BLaER1 (cell line): ENCODE measurements around the gene MCU.

Experiments
- H3K27ac ChIP-seq: shearing (Covaris generic); formaldehyde crosslinking; 2 replicates; pipeline ENCODE4 v1.8.1; 2022
- H3K27me3 ChIP-seq: shearing (Covaris generic); formaldehyde crosslinking; 2 replicates; pipeline ENCODE4 v1.8.1; 2022
- H3K36me3 ChIP-seq: shearing (Covaris generic); formaldehyde crosslinking; 2 replicates; pipeline ENCODE4 v1.8.1; 2022
- H3K4me1 ChIP-seq: shearing (Covaris generic); formaldehyde crosslinking; 2 replicates; pipeline ENCODE4 v1.8.1; 2022
- H3K4me2 ChIP-seq: shearing (Covaris generic); formaldehyde crosslinking; 2 replicates; pipeline ENCODE4 v1.8.1; 2022
- H3K4me3 ChIP-seq: shearing (Covaris generic); formaldehyde crosslinking; 2 replicates; pipeline ENCODE4 v1.8.1; 2022
- H3K9ac ChIP-seq: shearing (Covaris generic); formaldehyde crosslinking; 2 replicates; pipeline ENCODE4 v1.8.1; 2022
- H3K9me3 ChIP-seq: shearing (Covaris generic); formaldehyde crosslinking; 2 replicates; pipeline ENCODE4 v1.8.1; 2022
- H4K20me1 ChIP-seq: shearing (Covaris generic); formaldehyde crosslinking; 2 replicates; pipeline ENCODE4 v1.8.1; 2022
- Cebpa-rat ChIP-seq: shearing (Covaris generic); IDR thresholded peaks from 2 replicates; pipeline ENCODE4 v1.8.1; 2022

The MCU gene

GRCh38 chr10:72841487-72841886, 149.5 kb downstream of the MCU start:
- Histone ChIP-seq H3K27ac (no peak overlapping the region), H3K36me3 (no peaks in the 10 kb centered on the region), H4K20me1 (no peaks in the 10 kb centered on the region), H3K9me3 (no peaks in the 10 kb centered on the region), H3K4me1 (0 out of 2 replicates have a peak, but pooled peaks cover 5% of the 10 kb centered on the region), H3K4me3 (no peak overlapping the region), H3K27me3 (no peaks in the 10 kb centered on the region), H3K4me2 (no peak overlapping the region), H3K9ac (no peak overlapping the region)
- TF ChIP-seq Cebpa-rat = no peak

- no peak for TF ChIP-seq Cebpa-rat
- 0 out of 2 replicates have a peak, but pooled peaks cover 5% of the 10 kb centered on the region for H3K4me1 ChIP-seq
- no peak overlapping the region for H3K4me3 ChIP-seq
- H3K9me3 ChIP-seq = no peaks in the 10 kb centered on the region
- H4K20me1 ChIP-seq = no peaks in the 10 kb centered on the region
- H3K27ac ChIP-seq = no peak overlapping the region
- H3K4me2 ChIP-seq = no peak overlapping the region
- no peaks in the 10 kb centered on the region for H3K36me3 ChIP-seq
- no peak overlapping the region for H3K9ac ChIP-seq
- no peaks in the 10 kb centered on the region for H3K27me3 ChIP-seq
Measured at GRCh38 chr10:72842164-72842563, 150.2 kb downstream of the MCU start.

- Histone ChIP-seq H3K4me1 (no peaks in the 10 kb centered on the region), H3K27me3 (no peaks in the 10 kb centered on the region), H3K27ac (no peak overlapping the region), H4K20me1 (no peaks in the 10 kb centered on the region), H3K9me3 (peaks cover 20% of the 10 kb centered on the region), H3K4me3 (no peak overlapping the region), H3K4me2 (no peak overlapping the region), H3K36me3 (peaks cover 2% of the 10 kb centered on the region), H3K9ac (no peak overlapping the region)
- no peak for TF ChIP-seq Cebpa-rat
Measured at GRCh38 chr10:72846238-72846637, 154.3 kb downstream of the MCU start.

GRCh38 chr10:72847681-72848080, 155.7 kb downstream of the MCU start:
- H3K4me3 ChIP-seq = no peak overlapping the region
- no peak overlapping the region for H3K9ac ChIP-seq
- TF ChIP-seq Cebpa-rat = no peak
- H3K4me2 ChIP-seq = no peak overlapping the region
- no peak overlapping the region for H3K27ac ChIP-seq
- peaks cover 32% of the 10 kb centered on the region for H3K9me3 ChIP-seq
- no peaks in the 10 kb centered on the region for H4K20me1 ChIP-seq
- H3K4me1 ChIP-seq = no peaks in the 10 kb centered on the region
- no peaks in the 10 kb centered on the region for H3K27me3 ChIP-seq
- peaks cover 11% of the 10 kb centered on the region for H3K36me3 ChIP-seq

- H3K36me3 ChIP-seq = peaks cover 11% of the 10 kb centered on the region
- TF ChIP-seq Cebpa-rat = no peak
- no peak overlapping the region for H3K4me3 ChIP-seq
- no peak overlapping the region for H3K9ac ChIP-seq
- peaks cover 34% of the 10 kb centered on the region for H3K9me3 ChIP-seq
- no peak overlapping the region for H3K4me2 ChIP-seq
- H3K27ac ChIP-seq = no peak overlapping the region
- no peaks in the 10 kb centered on the region for H3K27me3 ChIP-seq
- H3K4me1 ChIP-seq = no peaks in the 10 kb centered on the region
- H4K20me1 ChIP-seq = no peaks in the 10 kb centered on the region
Measured at GRCh38 chr10:72850861-72851260, 158.9 kb downstream of the MCU start.

- TF ChIP-seq Cebpa-rat = no peak
- Histone ChIP-seq H3K4me1 (no peaks in the 10 kb centered on the region), H4K20me1 (no peaks in the 10 kb centered on the region), H3K4me2 (no peak overlapping the region), H3K4me3 (no peak overlapping the region), H3K27me3 (no peaks in the 10 kb centered on the region), H3K9ac (no peak overlapping the region), H3K36me3 (peaks cover 11% of the 10 kb centered on the region), H3K27ac (no peak overlapping the region), H3K9me3 (peaks cover 34% of the 10 kb centered on the region)
Measured at GRCh38 chr10:72851509-72851908, 159.6 kb downstream of the MCU start.

GRCh38 chr10:72852508-72852907, 160.6 kb downstream of the MCU start:
- no peak overlapping the region for H3K4me2 ChIP-seq
- no peak overlapping the region for H3K4me3 ChIP-seq

GRCh38 chr10:72855129-72855528, 163.2 kb downstream of the MCU start:
- no peak for TF ChIP-seq Cebpa-rat
- no peak overlapping the region for H3K4me2 ChIP-seq

More at GRCh38 chr10:72852508-72852907, 160.6 kb downstream of the MCU start:
- Histone ChIP-seq H3K4me1 (no peaks in the 10 kb centered on the region), H3K27ac (no peak overlapping the region), H3K36me3 (peaks cover 11% of the 10 kb centered on the region), H3K9me3 (peaks cover 34% of the 10 kb centered on the region), H3K9ac (no peak overlapping the region), H4K20me1 (no peaks in the 10 kb centered on the region), H3K27me3 (no peaks in the 10 kb centered on the region)
- TF ChIP-seq Cebpa-rat = no peak

GRCh38 chr10:72855790-72856189, 163.8 kb downstream of the MCU start:
- H3K9ac ChIP-seq = no peak overlapping the region
- no peak overlapping the region for H3K4me3 ChIP-seq
- TF ChIP-seq Cebpa-rat = no peak
- no peak overlapping the region for H3K4me2 ChIP-seq
- H3K9me3 ChIP-seq = peaks cover 18% of the 10 kb centered on the region
- H3K27me3 ChIP-seq = no peaks in the 10 kb centered on the region
- no peaks in the 10 kb centered on the region for H4K20me1 ChIP-seq
- no peak overlapping the region for H3K27ac ChIP-seq
- H3K36me3 ChIP-seq = peaks cover 22% of the 10 kb centered on the region
- no peaks in the 10 kb centered on the region for H3K4me1 ChIP-seq

More at GRCh38 chr10:72855129-72855528, 163.2 kb downstream of the MCU start:
- Histone ChIP-seq H3K27ac (no peak overlapping the region), H3K27me3 (no peaks in the 10 kb centered on the region), H3K36me3 (peaks cover 16% of the 10 kb centered on the region), H3K9ac (no peak overlapping the region), H3K9me3 (peaks cover 25% of the 10 kb centered on the region), H4K20me1 (no peaks in the 10 kb centered on the region), H3K4me1 (no peaks in the 10 kb centered on the region), H3K4me3 (no peak overlapping the region)

GRCh38 chr10:72858067-72858466, 166.1 kb downstream of the MCU start:
- H3K4me1 ChIP-seq = no peaks in the 10 kb centered on the region

GRCh38 chr10:72862957-72863356, 171.0 kb downstream of the MCU start:
- no peak overlapping the region for H3K9ac ChIP-seq
- no peaks in the 10 kb centered on the region for H4K20me1 ChIP-seq
- H3K27me3 ChIP-seq = no peaks in the 10 kb centered on the region
- no peak overlapping the region for H3K27ac ChIP-seq
- no peaks in the 10 kb centered on the region for H3K9me3 ChIP-seq
- peaks cover 27% of the 10 kb centered on the region for H3K36me3 ChIP-seq
- H3K4me1 ChIP-seq = no peaks in the 10 kb centered on the region
- no peak overlapping the region for H3K4me3 ChIP-seq
- H3K4me2 ChIP-seq = no peak overlapping the region
- TF ChIP-seq Cebpa-rat = no peak

More at GRCh38 chr10:72858067-72858466, 166.1 kb downstream of the MCU start:
- no peak overlapping the region for H3K9ac ChIP-seq
- no peak for TF ChIP-seq Cebpa-rat
- no peak overlapping the region for H3K27ac ChIP-seq
- no peaks in the 10 kb centered on the region for H3K27me3 ChIP-seq
- no peak overlapping the region for H3K4me2 ChIP-seq
- H3K9me3 ChIP-seq = no peaks in the 10 kb centered on the region
- H3K36me3 ChIP-seq = peaks cover 27% of the 10 kb centered on the region
- H4K20me1 ChIP-seq = no peaks in the 10 kb centered on the region
- H3K4me3 ChIP-seq = no peak overlapping the region
